Measurements from ENCODE around the gene CYB561A3. TPM values are rescaled to one million over a fixed set of nuclear protein-coding genes. Genes with fewer than 3 reads are reported as not detected.

The CYB561A3 gene, protein sequence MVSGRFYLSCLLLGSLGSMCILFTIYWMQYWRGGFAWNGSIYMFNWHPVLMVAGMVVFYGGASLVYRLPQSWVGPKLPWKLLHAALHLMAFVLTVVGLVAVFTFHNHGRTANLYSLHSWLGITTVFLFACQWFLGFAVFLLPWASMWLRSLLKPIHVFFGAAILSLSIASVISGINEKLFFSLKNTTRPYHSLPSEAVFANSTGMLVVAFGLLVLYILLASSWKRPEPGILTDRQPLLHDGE
- 10 to 100 TPM; 42.9 to 52.3 TPM for total RNA-seq
- polyA plus RNA-seq = 10 to 100 TPM; 54.5 to 69.3 (median 58.4) TPM
- 37.3 to 59.6 (median 48.4) reads per million in 6 experiments for total RNA-seq

DNA sequence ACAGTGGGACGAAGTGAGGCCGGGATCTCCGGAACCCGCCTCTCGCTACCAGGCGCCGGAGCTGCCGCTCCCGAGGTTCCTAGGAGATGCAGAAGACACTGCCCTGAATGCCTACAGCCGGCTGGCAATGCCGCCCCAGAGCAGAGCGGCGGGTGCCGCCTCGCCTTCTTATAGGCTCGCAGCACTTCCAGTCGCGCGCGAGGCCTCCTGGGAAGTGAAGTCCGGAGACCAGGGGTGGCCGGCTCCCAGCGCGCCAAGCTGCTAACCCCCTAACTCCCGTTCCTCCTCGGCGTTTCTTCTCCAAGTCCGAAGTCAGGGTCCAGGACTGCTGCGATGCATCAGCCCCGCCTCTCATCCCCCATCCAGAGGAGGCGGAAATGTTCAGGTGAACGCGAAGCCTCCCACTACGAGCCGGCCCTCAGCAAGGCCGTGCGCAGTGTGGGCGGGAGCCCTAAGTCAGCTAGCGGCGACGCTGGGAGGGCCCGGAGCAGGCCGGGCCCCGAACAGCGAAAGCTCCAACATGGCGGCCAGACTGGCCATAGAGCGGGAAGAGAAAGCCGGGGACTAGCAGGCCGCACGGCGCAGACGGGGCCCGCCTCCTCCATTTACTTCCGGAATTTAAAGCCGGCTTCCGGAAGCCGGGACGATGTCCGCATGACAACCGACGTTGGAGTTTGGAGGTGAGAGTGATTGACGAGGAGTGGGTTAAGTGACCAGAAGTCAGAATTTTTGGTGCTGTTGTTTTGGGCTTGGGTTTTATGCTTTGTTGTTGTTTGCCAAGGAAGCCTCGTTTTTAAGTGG, at the start of gene CYB561A3, which contains the start of gene TMEM138:
Gene CYB561A3, minus strand, starts transcription at position 142 of the 801 bp plus-strand sequence. CDS start 5,169 bp downstream, outside the sequence.
Gene TMEM138, plus strand, starts transcription at position 634 of the 801 bp plus-strand sequence. CDS start 2,017 bp downstream, outside the sequence.
- Mint-ChIP-seq H3K4me3 (peak within 1 kb of the TSS; percentile 95 to 99 (median 97)), H3K9me3 (no peaks in the 10 kb centered on the region), H3K27me3 (no peaks in the 10 kb centered on the region), H3K27ac (peak within 1 kb of the TSS; percentile 95 to 99 (median 98)), H3K36me3 (peaks cover 0 to 32% (median 3%) of the 10 kb centered on the region in 3 donors), H3K4me1 (peaks cover 7 to 59% (median 36%) of the 10 kb centered on the region in 4 donors)
- ATAC-seq (peak; percentile 86 to 92), DNase-seq (peak; percentile 77 to 91 (median 82))
- POLR2A ChIA-PET = interaction anchor here (0.6 to 3.9 kb wide), 14 partner anchors 10 to 447 kb away, joined by 3 to 46 read pairs (median 6); partner anchors contain the start of genes CPSF7, DDB1, SDHAF2 and TKFC

DNA sequence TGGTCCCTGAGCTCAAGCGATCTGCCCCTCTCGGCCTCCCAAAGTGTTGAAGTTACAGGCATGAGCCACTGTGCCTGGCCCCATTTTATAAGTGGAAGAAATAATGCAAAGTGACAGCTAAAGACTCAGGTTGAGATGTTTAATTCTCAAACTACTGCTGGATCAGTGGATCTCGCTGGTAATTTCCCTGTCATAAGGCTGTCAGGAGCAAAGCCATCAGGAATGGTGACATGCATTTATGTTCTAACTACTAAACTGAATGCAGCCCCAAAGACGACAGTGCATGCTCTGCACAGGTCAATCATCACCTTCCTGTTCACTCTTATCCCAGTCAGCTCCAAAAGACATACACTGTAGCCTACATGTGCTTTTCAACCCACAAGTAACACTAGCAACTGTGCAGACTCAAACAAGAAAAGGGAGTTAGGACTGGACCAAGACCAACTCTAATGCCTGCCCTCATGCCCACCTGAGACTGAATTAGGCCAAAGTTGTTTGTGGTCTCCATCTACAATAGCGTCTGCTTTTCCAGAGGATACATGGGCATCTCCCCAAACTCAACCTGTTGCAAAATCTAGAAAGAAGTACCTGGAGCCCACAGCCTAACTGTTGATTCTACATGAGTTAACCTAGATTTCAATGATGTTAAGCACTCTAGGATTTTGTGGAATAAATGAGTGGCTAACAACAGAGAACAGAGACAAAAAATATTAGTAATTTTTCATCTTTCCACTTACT, 45.5 kb upstream of the CYB561A3 start:
- no peak for DNase-seq
- Mint-ChIP-seq H3K27ac (peak overlapping the region in 6 of 10 donors; percentile 37 to 67 (median 56)), H3K4me1 (peaks cover 0 to 10% (median 2%) of the 10 kb centered on the region in 4 donors), H3K4me3 (no peak overlapping the region), H3K36me3 (peaks cover 5 to 96% (median 14%) of the 10 kb centered on the region in 3 donors), H3K9me3 (no peaks in the 10 kb centered on the region), H3K27me3 (no peaks in the 10 kb centered on the region)
- no peak for ATAC-seq
- POLR2A ChIA-PET = interaction anchor here (0.7 to 1.3 kb wide), 2 partner anchors 13 to 287 kb away, joined by 3 read pairs; no protein-coding TSS in a partner anchor

- H3K4me3 Mint-ChIP-seq = no peak overlapping the region
- no peaks in the 10 kb centered on the region for H3K9me3 Mint-ChIP-seq
- no peak for DNase-seq
- ATAC-seq = no peak
- H3K27ac Mint-ChIP-seq = peak overlapping the region in 3 of 10 donors; percentile 20 to 65 (median 25)
- POLR2A ChIA-PET = interaction anchor here (1.1 kb wide), 1 partner anchor 75 kb away, joined by 3 read pairs; no protein-coding TSS in a partner anchor
- peaks cover 0 to 8% (median 2%) of the 10 kb centered on the region in 4 donors for H3K4me1 Mint-ChIP-seq
- H3K27me3 Mint-ChIP-seq = no peaks in the 10 kb centered on the region
- H3K36me3 Mint-ChIP-seq = peaks cover 5 to 86% (median 11%) of the 10 kb centered on the region in 3 donors
Observed at GRCh38 chr11:61406067-61406466, 44.4 kb upstream of the CYB561A3 start.

DNA sequence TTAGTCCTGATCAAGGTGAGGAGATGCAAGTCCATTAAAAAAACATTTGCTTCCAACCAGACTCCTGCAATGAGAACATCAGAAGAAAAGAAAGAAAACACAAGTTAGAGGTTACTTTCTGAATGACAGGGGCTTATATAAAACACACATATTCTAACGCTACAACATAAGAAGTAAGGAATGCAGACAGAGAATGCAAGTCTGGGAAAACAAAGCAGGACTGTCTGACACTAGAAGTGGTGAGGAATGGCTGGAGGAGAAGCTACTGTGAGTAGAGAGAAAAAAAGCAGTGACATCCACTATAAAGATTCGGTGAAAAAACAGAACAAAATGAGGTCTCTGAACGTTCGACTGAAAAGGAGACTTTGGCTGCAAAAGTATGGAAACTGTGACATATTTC, 43.0 kb upstream of the CYB561A3 start:
- H3K27ac Mint-ChIP-seq = peak overlapping the region in 6 of 10 donors; percentile 4 to 76 (median 29)

DNA sequence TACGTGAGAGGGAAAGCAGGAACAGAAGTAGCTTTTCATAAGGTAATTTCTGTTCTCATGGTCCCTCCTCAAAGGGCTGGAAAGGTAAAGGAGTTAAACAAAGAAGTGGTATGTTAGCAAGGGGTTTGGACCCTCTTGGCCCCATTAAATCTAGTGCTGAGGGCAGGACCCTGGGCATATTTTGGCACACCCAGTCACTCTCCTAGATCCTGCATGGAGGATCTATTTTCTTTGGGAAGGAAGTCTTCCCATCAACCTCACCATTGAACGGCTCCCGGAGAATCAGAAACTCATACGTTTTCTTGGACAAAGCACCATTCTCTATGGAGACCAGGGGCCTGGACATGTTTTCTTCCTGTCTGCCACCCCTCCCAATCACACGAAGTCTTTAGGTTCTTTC, 42.4 kb upstream of the CYB561A3 start:
- DNase-seq = no peak
- H3K27ac Mint-ChIP-seq = peak overlapping the region in 2 of 10 donors; percentile 4 to 76
- H3K36me3 Mint-ChIP-seq = peaks cover 5 to 82% (median 8%) of the 10 kb centered on the region in 3 donors
- POLR2A ChIA-PET = no interaction called here
- H3K4me1 Mint-ChIP-seq = peaks cover 0 to 5% (median 0%) of the 10 kb centered on the region in 4 donors
- H3K27me3 Mint-ChIP-seq = no peaks in the 10 kb centered on the region
- ATAC-seq = no peak
- no peak overlapping the region for H3K4me3 Mint-ChIP-seq
- no peaks in the 10 kb centered on the region for H3K9me3 Mint-ChIP-seq

More for the DNA sequence above, 43.0 kb upstream of the CYB561A3 start:
- H3K4me1 Mint-ChIP-seq = peaks cover 0 to 5% (median 0%) of the 10 kb centered on the region in 4 donors
- H3K36me3 Mint-ChIP-seq = peaks cover 5 to 82% (median 8%) of the 10 kb centered on the region in 3 donors
- no peak for ATAC-seq
- H3K27me3 Mint-ChIP-seq = no peaks in the 10 kb centered on the region
- H3K9me3 Mint-ChIP-seq = no peaks in the 10 kb centered on the region
- no peak for DNase-seq
- POLR2A ChIA-PET = no interaction called here
- H3K4me3 Mint-ChIP-seq = no peak overlapping the region

DNA sequence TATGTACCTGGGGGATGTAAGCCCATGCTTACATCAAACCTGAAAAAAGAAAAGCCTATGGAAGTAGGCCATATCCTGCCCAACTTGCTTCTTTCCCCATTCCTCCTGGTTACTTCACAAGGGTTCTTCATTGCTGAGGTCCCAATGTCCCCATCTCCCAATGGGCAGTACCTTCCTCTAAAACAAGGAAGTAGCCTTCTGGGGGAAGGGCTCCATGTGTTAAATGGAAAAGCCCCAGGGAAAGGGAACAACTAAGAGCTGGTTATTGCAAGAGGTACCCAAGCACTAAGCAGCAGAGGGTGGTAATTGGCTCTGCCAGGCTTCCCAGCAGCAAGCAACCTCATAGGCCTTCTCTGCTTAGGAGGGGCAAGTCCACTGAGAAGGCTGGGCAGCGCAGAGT, 42.0 kb upstream of the CYB561A3 start:
- no peak overlapping the region for H3K4me3 Mint-ChIP-seq
- H3K27me3 Mint-ChIP-seq = no peaks in the 10 kb centered on the region
- ATAC-seq (no peak), DNase-seq (no peak)
- peak overlapping the region in 2 of 10 donors; percentile 43 to 63 for H3K27ac Mint-ChIP-seq
- POLR2A ChIA-PET = no interaction called here
- peaks cover 0 to 5% (median 0%) of the 10 kb centered on the region in 4 donors for H3K4me1 Mint-ChIP-seq
- H3K9me3 Mint-ChIP-seq = no peaks in the 10 kb centered on the region
- peaks cover 5 to 82% (median 8%) of the 10 kb centered on the region in 3 donors for H3K36me3 Mint-ChIP-seq

GRCh38 chr11:61401573-61401972, 39.9 kb upstream of the CYB561A3 start:
- Mint-ChIP-seq H3K36me3 (peaks cover 0 to 81% (median 0%) of the 10 kb centered on the region in 3 donors), H3K4me3 (no peak overlapping the region), H3K27ac (peak overlapping the region in 7 of 10 donors; percentile 2 to 58 (median 52)), H3K4me1 (peaks cover 0 to 4% (median 1%) of the 10 kb centered on the region in 4 donors), H3K27me3 (no peaks in the 10 kb centered on the region), H3K9me3 (no peaks in the 10 kb centered on the region)
- POLR2A ChIA-PET = interaction anchor here (1.2 to 2.4 kb wide), 4 partner anchors 9 to 66 kb away, joined by 3 to 14 read pairs (median 3); partner anchors contain the start of genes TMEM138 and TMEM216
- ATAC-seq (no peak), DNase-seq (no peak)

DNA sequence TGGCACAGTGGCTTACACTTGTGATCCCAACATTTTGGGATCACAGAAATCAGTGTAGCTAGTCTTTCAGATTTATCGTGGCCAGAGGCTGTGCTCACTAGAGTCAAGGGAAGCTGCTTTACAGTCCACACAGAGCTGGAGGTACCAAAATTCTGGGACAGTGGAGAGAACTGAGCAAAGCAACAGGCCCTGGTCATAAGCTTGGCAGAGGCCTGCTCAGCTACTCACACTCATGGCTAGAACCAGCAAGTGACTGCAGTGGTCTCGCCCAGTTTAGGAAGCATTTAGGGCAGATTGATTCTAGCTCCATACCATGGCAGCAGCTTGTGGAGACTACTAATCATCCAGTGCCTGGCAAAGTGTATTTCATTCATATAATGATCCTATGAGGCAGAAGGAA, 39.5 kb upstream of the CYB561A3 start:
- POLR2A ChIA-PET = interaction anchor here (1.2 to 2.4 kb wide), 4 partner anchors 8 to 65 kb away, joined by 3 to 14 read pairs (median 3); partner anchors contain the start of genes TMEM138 and TMEM216
- no peak overlapping the region for H3K4me3 Mint-ChIP-seq
- peak overlapping the region in 6 of 10 donors; percentile 0 to 62 (median 33) for H3K27ac Mint-ChIP-seq
- H3K27me3 Mint-ChIP-seq = no peaks in the 10 kb centered on the region
- H3K4me1 Mint-ChIP-seq = peaks cover 0 to 4% (median 1%) of the 10 kb centered on the region in 4 donors
- DNase-seq = no peak
- H3K36me3 Mint-ChIP-seq = peaks cover 0 to 81% (median 0%) of the 10 kb centered on the region in 3 donors
- ATAC-seq = no peak
- no peaks in the 10 kb centered on the region for H3K9me3 Mint-ChIP-seq

DNA sequence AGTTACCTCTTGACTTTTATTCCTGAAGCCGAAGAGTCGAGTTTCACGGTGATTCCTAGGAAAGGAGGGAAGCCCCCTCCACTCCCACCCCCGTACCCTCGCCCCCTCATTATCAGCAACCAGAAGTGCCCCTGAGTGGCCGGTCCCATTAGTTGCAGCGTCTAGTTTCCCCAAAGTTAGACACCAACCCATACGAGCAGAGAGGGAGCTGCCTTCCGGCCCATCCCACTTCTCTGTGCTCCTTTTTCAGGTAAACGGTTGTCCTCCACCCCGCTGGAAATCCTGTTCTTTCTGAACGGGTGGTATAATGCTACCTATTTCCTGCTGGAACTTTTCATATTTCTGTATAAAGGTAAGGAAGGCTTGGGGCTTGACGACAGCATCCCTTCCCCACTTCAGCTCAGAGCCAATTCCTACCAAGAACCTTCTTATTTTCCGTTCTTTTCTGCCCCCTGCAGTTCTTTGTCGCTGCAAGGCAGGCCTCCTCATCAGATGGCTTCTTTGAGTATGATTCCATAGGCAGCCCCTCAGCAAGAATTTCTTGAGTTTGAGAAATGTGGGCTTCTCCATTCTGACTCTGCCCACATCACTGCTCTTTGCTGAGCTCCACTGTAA, 31.4 kb upstream of the CYB561A3 start:
- Mint-ChIP-seq H3K4me1 (peaks cover 12 to 35% (median 26%) of the 10 kb centered on the region in 4 donors), H3K36me3 (peaks cover 0 to 42% (median 4%) of the 10 kb centered on the region in 3 donors), H3K27me3 (no peaks in the 10 kb centered on the region), H3K4me3 (peak overlapping the region; percentile 90 to 98 (median 96)), H3K9me3 (no peaks in the 10 kb centered on the region), H3K27ac (peak overlapping the region; percentile 94 to 99 (median 98))
- DNase-seq (peak in 5 of 10 donors; percentile 10 to 43 (median 32)), ATAC-seq (peak; percentile 54 to 59)
- POLR2A ChIA-PET = interaction anchor here (0.5 to 4.2 kb wide), 8 partner anchors 9 to 1439 kb away, joined by 3 to 62 read pairs (median 12); partner anchors contain the start of genes CPSF7, CYB561A3, DDB1 and SDHAF2

DNA sequence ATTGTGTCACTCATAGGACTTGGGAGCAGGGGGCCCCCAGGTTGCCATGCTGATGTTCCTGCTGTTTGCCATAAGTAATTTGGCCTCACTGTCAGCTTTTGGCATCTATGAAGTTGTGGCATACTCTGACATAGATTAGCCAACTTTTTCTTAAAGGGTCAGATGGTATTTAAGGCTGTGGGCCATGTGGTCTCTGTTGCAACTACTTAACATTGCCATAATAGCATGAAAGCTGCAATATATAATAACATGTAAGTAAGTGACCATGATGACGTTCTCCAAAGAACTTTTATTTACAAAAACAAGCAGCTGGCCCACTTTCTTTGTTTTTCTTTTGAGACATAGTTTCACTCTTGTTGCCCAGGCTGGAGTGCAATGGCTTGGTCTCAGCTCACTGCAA, 28.5 kb upstream of the CYB561A3 start:
- no peaks in the 10 kb centered on the region for H3K27me3 Mint-ChIP-seq
- H3K4me1 Mint-ChIP-seq = peaks cover 10 to 38% (median 32%) of the 10 kb centered on the region in 4 donors
- peaks cover 0 to 13% (median 4%) of the 10 kb centered on the region in 3 donors for H3K36me3 Mint-ChIP-seq
- peak overlapping the region in 1 of 10 donors; percentile 14 for H3K4me3 Mint-ChIP-seq
- no peaks in the 10 kb centered on the region for H3K9me3 Mint-ChIP-seq
- POLR2A ChIA-PET = interaction anchor here (3.2 to 4.2 kb wide), 2 partner anchors 40 to 55 kb away, joined by 22 to 62 read pairs; partner anchors contain the start of genes CPSF7, DDB1, SDHAF2 and TKFC
- no peak for ATAC-seq
- no peak for DNase-seq
- H3K27ac Mint-ChIP-seq = peak overlapping the region in 3 of 10 donors; percentile 9 to 55 (median 48)

All from naive thymus-derived CD8-positive, alpha-beta T cell (primary cell).